Stimulated activated CD8-positive, alpha-beta memory T cell treated with anti-CD3 and anti-CD28 coated beads, Interleukin-15, amount 100 ng/mL, for 4 hours (primary cell): ENCODE data around the gene SHB.

Experiments
- DNase-seq, 2 donors: peaks; one replicate each; pipeline ENCODE4 v3.0.0-alpha.2; 2020; ENCODE audit warnings: low read depth in 2 of 2

The SHB gene

GRCh38 chr9:38068701-38069628 lies at the start of gene SHB:
TSS of gene SHB (minus strand) at chr9:38069227. CDS start at chr9:38068645, 582 bp downstream.
- peak; percentile 62 to 68 for DNase-seq

GRCh38 chr9:38117651-38118050 lies 48.6 kb upstream of the SHB start:
- DNase-seq = no peak

- DNase-seq = no peak
These were observed 45.9 kb upstream of the SHB start for GRCh38 chr9:38114905-38115304.

GRCh38 chr9:38112456-38112855 lies 43.4 kb upstream of the SHB start:
- no peak for DNase-seq

- DNase-seq = no peak
These were observed 43.0 kb upstream of the SHB start for GRCh38 chr9:38112049-38112448.

GRCh38 chr9:38110476-38110875 lies 41.4 kb upstream of the SHB start:
- no peak for DNase-seq

GRCh38 chr9:38109601-38110000 lies 40.6 kb upstream of the SHB start:
- DNase-seq = no peak

- no peak for DNase-seq
These were observed 39.3 kb upstream of the SHB start for GRCh38 chr9:38108326-38108725.

- DNase-seq = no peak
These were observed 38.8 kb upstream of the SHB start for GRCh38 chr9:38107811-38108304.

- DNase-seq = no peak
These were observed 38.4 kb upstream of the SHB start for GRCh38 chr9:38107405-38107804.

GRCh38 chr9:38106488-38106887 lies 37.5 kb upstream of the SHB start:
- no peak for DNase-seq

- no peak for DNase-seq
These were observed 34.3 kb upstream of the SHB start for GRCh38 chr9:38103340-38103739.

GRCh38 chr9:38101423-38101822 lies 32.4 kb upstream of the SHB start:
- DNase-seq = no peak

- DNase-seq = no peak
These were observed 27.3 kb upstream of the SHB start for GRCh38 chr9:38096238-38096805.

GRCh38 chr9:38094165-38094564 lies 25.1 kb upstream of the SHB start:
- no peak for DNase-seq

- no peak for DNase-seq
These were observed 23.6 kb upstream of the SHB start for GRCh38 chr9:38092656-38093055.

GRCh38 chr9:38092200-38092524 lies 23.1 kb upstream of the SHB start:
- no peak for DNase-seq

- no peak for DNase-seq
These were observed 22.5 kb upstream of the SHB start for GRCh38 chr9:38091310-38092199.

GRCh38 chr9:38090170-38090569 lies 21.1 kb upstream of the SHB start:
- no peak for DNase-seq

GRCh38 chr9:38089387-38090165 lies 20.5 kb upstream of the SHB start:
- DNase-seq = no peak
